B cell (primary cell): ENCODE results near the gene ASPRV1. TPM values are rescaled to one million over a fixed set of nuclear protein-coding genes. Genes with fewer than 3 reads are reported as not detected.
"Not testable (repeated sequence)": the region's sequence is repeated elsewhere in the genome, so short reads cannot be mapped to it uniquely, and the experiment has no call there.

Experiments used
- ATAC-seq: fragments of 200-7000 bp; cut with Tn5 transposase; one replicate; pipeline ENCODE4 v1.10.0; 2021; ENCODE audit warnings: low read depth, mild to moderate bottlenecking, moderate number of reproducible peaks, moderate library complexity
- CTCF ChIA-PET: fragments of 350-600 bp; sonication (Branson Sonifier 250); formaldehyde crosslinking; loops from one replicate; lab custom pipeline; 2021; ENCODE audit warnings: antibody characterized with exemption, inconsistent platforms; lab: Charles Lee
- POLR2A ChIA-PET: fragments of 350-600 bp; sonication (Branson Sonifier 250); formaldehyde crosslinking; loops from one replicate; lab custom pipeline; 2021; ENCODE audit warnings: antibody characterized with exemption; lab: Charles Lee
- DNase-seq: peaks from one replicate; pipeline ENCODE4 v3.0.0; 2013
- H2AFZ ChIP-seq: 2 replicates; pipeline ENCODE4 v1.6.1; 2012; ENCODE audit warnings: mild to moderate bottlenecking, low read depth, low read length; ENCODE audit not compliant: insufficient read depth, poor library complexity, severe bottlenecking
- H3K27ac ChIP-seq, 2 donors: 1 replicate in 1 of 2; 2 replicates in 1 of 2; pipeline ENCODE4 v1.5.1; 2012 to 2013; ENCODE audit warnings: low read length in 2 of 2, mild to moderate bottlenecking in 2 of 2, moderate library complexity in 1 of 2
- H3K27me3 ChIP-seq, 4 experiments: fragments of 200-600 bp in 1 of 4; sonication (generic) in 1 of 4; replicated peaks in 1 of 4; 1 replicate in 2 of 4; 2 replicates in 2 of 4; pipeline versions ENCODE4 v1.6.1 to v1.7.0; 2013 to 2016; ENCODE audit warnings: low read length in 3 of 4, mild to moderate bottlenecking in 2 of 4, mixed read lengths in 1 of 4, moderate library complexity in 1 of 4; ENCODE audit not compliant: insufficient read depth in 4 of 4, control insufficient read depth in 3 of 4; ENCODE audit errors: control extremely low read depth in 1 of 4
- H3K36me3 ChIP-seq, 2 experiments: replicated peaks in 1 of 2; 1 replicate in 1 of 2; 2 replicates in 1 of 2; pipeline versions ENCODE4 v1.6.1 to v1.7.1; 2013; ENCODE audit warnings: low read length in 1 of 2; ENCODE audit not compliant: insufficient read depth in 2 of 2, control insufficient read depth in 1 of 2; ENCODE audit errors: control extremely low read depth in 1 of 2, extremely low read depth in 1 of 2
- H3K4me1 ChIP-seq, 2 donors: fragments of 200-600 bp in 1 of 2; sonication (generic) in 1 of 2; 1 replicate in 1 of 2; 2 replicates in 1 of 2; pipeline versions ENCODE4 v1.5.1 to v1.6.1; 2013 to 2017; ENCODE audit warnings: low read length in 2 of 2; ENCODE audit not compliant: control insufficient read depth in 2 of 2, insufficient read depth in 2 of 2
- H3K4me2 ChIP-seq: replicated peaks from 2 replicates; pipeline ENCODE3; 2012; ENCODE audit warnings: mild to moderate bottlenecking, low read depth, low read length; ENCODE audit not compliant: poor library complexity, severe bottlenecking
- H3K4me3 ChIP-seq, 5 experiments: fragments of 200-600 bp in 1 of 5; sonication (generic) in 1 of 5; 1 replicate in 3 of 5; 2 replicates in 2 of 5; pipeline versions ENCODE4 v1.5.1 to v1.7.0; 2011 to 2016; ENCODE audit warnings: low read length in 4 of 5, mild to moderate bottlenecking in 4 of 5, low read depth in 2 of 5, control low read depth in 1 of 5, moderate library complexity in 1 of 5; ENCODE audit not compliant: insufficient read depth in 1 of 5; ENCODE audit errors: control extremely low read depth in 1 of 5, extremely low read depth in 1 of 5
- H3K79me2 ChIP-seq: fragments of 200-600 bp; sonication (generic); one replicate; pipeline ENCODE4 v1.6.0; 2016; ENCODE audit warnings: low read length; ENCODE audit not compliant: control insufficient read depth, insufficient read depth
- H3K9ac ChIP-seq: fragments of 200-600 bp; sonication (generic); 2 replicates; pipeline ENCODE4 v1.6.1; 2017; ENCODE audit warnings: mild to moderate bottlenecking, low read length, moderate library complexity
- H3K9me3 ChIP-seq, 3 donors: one replicate each; pipeline versions ENCODE4 v1.6.1 to v1.7.1; 2013; ENCODE audit warnings: low read length in 2 of 3; ENCODE audit not compliant: control insufficient read depth in 2 of 3, insufficient read depth in 1 of 3; ENCODE audit errors: control extremely low read depth in 1 of 3
- H4K20me1 ChIP-seq: 2 replicates; pipeline ENCODE4 v1.6.0; 2012; ENCODE audit warnings: mild to moderate bottlenecking, low read length; ENCODE audit not compliant: insufficient read depth, control insufficient read depth, poor library complexity, severe bottlenecking
- H3K27ac Mint-ChIP-seq: one replicate; pipeline ENCODE4 v1.8.0; 2021; ENCODE audit warnings: mixed read lengths
- H3K27me3 Mint-ChIP-seq: one replicate; pipeline ENCODE4 v1.8.0; 2021; ENCODE audit warnings: mixed read lengths
- H3K4me1 Mint-ChIP-seq: one replicate; pipeline ENCODE4 v1.8.0; 2021; ENCODE audit warnings: mixed read lengths
- H3K4me3 Mint-ChIP-seq: one replicate; pipeline ENCODE4 v1.8.0; 2021; ENCODE audit warnings: mixed read lengths
- H3K9me3 Mint-ChIP-seq: one replicate; pipeline ENCODE4 v1.8.0; 2022; ENCODE audit warnings: mixed read lengths; ENCODE audit not compliant: insufficient read depth
- EZH2 ChIP-seq: IDR thresholded peaks from 2 replicates; pipeline ENCODE4 v1.6.1; 2012; ENCODE audit warnings: borderline replicate concordance, low read depth, mild to moderate bottlenecking, moderate library complexity, low read length; ENCODE audit not compliant: insufficient read depth, poor library complexity, severe bottlenecking
- WGBS: methylation state at CpG from one replicate; pipeline ENCODE4 v1.1.5; 2013; ENCODE audit warnings: missing lambda C conversion rate; ENCODE audit not compliant: insufficient coverage; 5-methylcytosine and 5-hydroxymethylcytosine counted together
- intact Hi-C: fragments of 100-400 bp; cut with micrococcal nuclease; formaldehyde crosslinking; loops from one replicate; pipeline ENCODE4 v1.10.0; 2022
- polyA plus RNA-seq: library from polyadenylated mRNA; depleted of rRNA; stranded (reverse); fragments of >200 nt; gene quantifications from 2 replicates; pipeline ENCODE4 v1.2.3, GENCODE V29; 2012
- total RNA-seq, 2 donors: library from RNA; stranded (reverse); fragments of 120-200 nt in 1 of 2; gene quantifications; 1 replicate in 1 of 2; 2 replicates in 1 of 2; pipeline versions ENCODE4 v1.2.3 to v1.2.4, GENCODE V29; 2013 to 2022
- TF ChIP-seq, protein P1 (sequence below): fragments of 200-600 bp; IDR thresholded peaks from one replicate; pipeline ENCODE4 v1.8.0; 2022; ENCODE audit warnings: antibody characterized with exemption, mild to moderate bottlenecking

Gene ASPRV1
- total and polyA plus RNA-seq, 2 donors (not counting 1 experiment from before 2014, with no cell fraction given), result 1.1 TPM

DNA sequence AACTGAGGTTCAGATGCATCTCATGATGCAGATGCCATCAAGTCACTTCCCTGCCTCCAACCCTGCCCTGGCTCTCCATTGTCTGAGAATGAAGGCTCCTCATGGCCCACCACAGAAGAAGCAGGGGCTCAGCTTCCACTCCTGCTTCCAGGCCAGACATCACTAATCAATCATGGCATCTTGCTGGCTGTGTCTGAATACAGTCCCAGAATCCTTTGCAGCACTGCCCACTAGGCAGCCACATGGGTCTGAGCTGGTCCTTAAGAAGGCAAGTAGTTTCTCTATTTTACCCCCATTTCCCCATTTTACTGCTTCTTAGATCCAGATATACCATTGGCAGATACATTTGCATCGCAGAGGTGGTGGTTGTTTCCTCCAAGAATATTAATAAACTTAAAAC, 7.3 kb downstream of the ASPRV1 start:
- no peak overlapping the region for H3K4me3 ChIP-seq
- no peak overlapping the region for H3K27ac ChIP-seq
- no peak for DNase-seq
- no peaks in the 10 kb centered on the region for H3K4me1 ChIP-seq
- H2AFZ ChIP-seq, result no peak overlapping the region
- Mint-ChIP-seq H3K4me3 (no peak overlapping the region), H3K4me1 (no peaks in the 10 kb centered on the region), H3K27me3 (peaks cover 7% of the 10 kb centered on the region), H3K27ac (no peak overlapping the region), H3K9me3 (no peaks in the 10 kb centered on the region)
- H4K20me1 ChIP-seq, result no peaks in the 10 kb centered on the region
- H3K36me3 ChIP-seq, result no peaks in the 10 kb centered on the region
- H3K4me2 ChIP-seq, result no peak overlapping the region
- no peaks in the 10 kb centered on the region for H3K9me3 ChIP-seq
- POLR2A ChIA-PET, result no interaction called here
- no peak overlapping the region for H3K9ac ChIP-seq
- H3K79me2 ChIP-seq, result no peaks in the 10 kb centered on the region
- no CpG with 5 or more reads among the region's 1 CpG for WGBS
- no peak for TF ChIP-seq EZH2
- TF ChIP-seq, protein P1, sequence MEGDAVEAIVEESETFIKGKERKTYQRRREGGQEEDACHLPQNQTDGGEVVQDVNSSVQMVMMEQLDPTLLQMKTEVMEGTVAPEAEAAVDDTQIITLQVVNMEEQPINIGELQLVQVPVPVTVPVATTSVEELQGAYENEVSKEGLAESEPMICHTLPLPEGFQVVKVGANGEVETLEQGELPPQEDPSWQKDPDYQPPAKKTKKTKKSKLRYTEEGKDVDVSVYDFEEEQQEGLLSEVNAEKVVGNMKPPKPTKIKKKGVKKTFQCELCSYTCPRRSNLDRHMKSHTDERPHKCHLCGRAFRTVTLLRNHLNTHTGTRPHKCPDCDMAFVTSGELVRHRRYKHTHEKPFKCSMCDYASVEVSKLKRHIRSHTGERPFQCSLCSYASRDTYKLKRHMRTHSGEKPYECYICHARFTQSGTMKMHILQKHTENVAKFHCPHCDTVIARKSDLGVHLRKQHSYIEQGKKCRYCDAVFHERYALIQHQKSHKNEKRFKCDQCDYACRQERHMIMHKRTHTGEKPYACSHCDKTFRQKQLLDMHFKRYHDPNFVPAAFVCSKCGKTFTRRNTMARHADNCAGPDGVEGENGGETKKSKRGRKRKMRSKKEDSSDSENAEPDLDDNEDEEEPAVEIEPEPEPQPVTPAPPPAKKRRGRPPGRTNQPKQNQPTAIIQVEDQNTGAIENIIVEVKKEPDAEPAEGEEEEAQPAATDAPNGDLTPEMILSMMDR, result no peak
- intact Hi-C loops, result no loop called here
- no peaks in the 10 kb centered on the region for H3K27me3 ChIP-seq
- ATAC-seq, result no peak
- CTCF ChIA-PET, result no interaction called here

DNA sequence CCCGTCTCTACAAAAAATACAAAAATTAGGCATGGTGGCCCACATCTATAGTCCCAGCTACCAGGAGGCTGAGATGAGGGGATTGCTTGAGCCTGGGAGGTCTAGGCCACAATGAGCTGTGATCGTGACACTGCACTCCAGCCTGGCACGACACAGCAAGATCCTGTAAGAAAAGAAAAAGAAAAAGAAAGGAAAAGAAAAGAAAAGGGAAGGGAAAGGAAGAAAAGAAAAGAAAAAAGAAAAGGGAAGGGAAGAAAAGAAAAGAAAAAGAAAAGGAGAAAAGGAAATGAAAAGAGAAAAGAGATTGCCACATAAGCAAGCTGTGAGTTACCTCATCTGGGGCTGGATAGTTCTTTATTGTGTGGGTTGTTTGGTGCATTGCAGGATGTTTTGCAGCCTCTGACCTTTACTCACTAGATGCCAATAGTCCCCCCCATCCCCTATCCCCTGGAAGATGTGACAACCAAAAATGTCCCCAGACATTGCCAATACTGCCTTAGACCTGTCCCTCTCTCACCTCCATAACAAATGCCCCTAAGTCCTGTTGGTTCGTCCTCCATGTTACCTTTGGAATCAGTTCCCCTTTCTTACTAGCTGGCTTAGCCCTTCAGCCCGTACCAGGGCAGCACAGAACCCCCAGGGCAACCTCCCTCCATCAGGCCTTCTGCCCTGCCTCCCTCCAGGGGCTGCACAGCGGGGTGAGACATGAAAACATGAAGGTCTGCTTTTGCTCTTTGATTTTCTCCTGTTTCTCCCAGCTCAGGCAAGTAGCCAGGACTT, 8.9 kb downstream of the ASPRV1 start:
- H3K4me1 ChIP-seq, result no peaks in the 10 kb centered on the region
- WGBS, result 88% methylated on average over 5 of the region's 6 CpGs
- no peak overlapping the region for H3K4me3 ChIP-seq
- ATAC-seq (no peak), DNase-seq (no peak)
- H3K4me2 ChIP-seq, result no peak overlapping the region
- H3K79me2 ChIP-seq, result no peaks in the 10 kb centered on the region
- ChIA-PET POLR2A (no interaction called here), CTCF (no interaction called here)
- H2AFZ ChIP-seq, result no peak overlapping the region
- Mint-ChIP-seq H3K4me3 (no peak overlapping the region), H3K9me3 (no peaks in the 10 kb centered on the region), H3K4me1 (no peaks in the 10 kb centered on the region), H3K27me3 (peaks cover 7% of the 10 kb centered on the region), H3K27ac (no peak overlapping the region)
- H3K27me3 ChIP-seq, result no peaks in the 10 kb centered on the region
- intact Hi-C loops, result no loop called here
- H3K9ac ChIP-seq, result no peak overlapping the region
- no peak overlapping the region for H3K27ac ChIP-seq
- no peaks in the 10 kb centered on the region for H4K20me1 ChIP-seq
- no peaks in the 10 kb centered on the region for H3K9me3 ChIP-seq
- TF ChIP-seq, protein P1, result no peak
- no peak for TF ChIP-seq EZH2
- no peaks in the 10 kb centered on the region for H3K36me3 ChIP-seq

DNA sequence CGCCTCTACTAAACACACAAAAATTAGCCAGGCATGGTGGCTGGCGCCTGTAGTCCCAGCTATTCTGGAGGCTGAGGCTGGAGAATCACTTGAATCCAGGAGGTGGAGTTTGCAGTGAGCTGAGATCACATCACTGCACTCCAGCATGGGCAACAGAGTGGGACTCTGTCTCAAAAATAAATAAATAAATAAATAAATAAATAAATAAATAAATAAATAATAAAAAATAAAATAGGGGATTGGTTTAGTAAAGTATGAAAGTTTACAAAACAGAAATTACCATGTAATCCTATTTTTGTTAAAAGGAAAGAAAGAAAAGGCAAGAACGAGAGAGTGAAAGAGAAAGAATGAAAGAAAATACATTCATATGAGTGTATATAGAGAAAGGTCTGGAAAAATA, 10.8 kb downstream of the ASPRV1 start:
- H3K27ac Mint-ChIP-seq, H3K36me3 ChIP-seq, H2AFZ ChIP-seq, H3K27me3 ChIP-seq, H3K4me2 ChIP-seq, H3K4me1 ChIP-seq, H3K9me3 ChIP-seq, intact Hi-C loops, H3K4me3 Mint-ChIP-seq, POLR2A ChIA-PET, H3K4me3 ChIP-seq, DNase-seq, H3K9ac ChIP-seq, ATAC-seq, H3K9me3 Mint-ChIP-seq, H3K79me2 ChIP-seq, H3K27ac ChIP-seq, CTCF ChIA-PET, H3K27me3 Mint-ChIP-seq, H3K4me1 Mint-ChIP-seq, H4K20me1 ChIP-seq: not testable (repeated sequence)
- WGBS, result no CpG with 5 or more reads among the region's 3 CpGs
